Fibroblast of villous mesenchyme (primary cell): ENCODE data around the gene STIM2. TPM values are rescaled to one million over a fixed set of nuclear protein-coding genes. Genes with fewer than 3 reads are reported as not detected.

ENCODE experiments used
- DNase-seq: peaks from one replicate; pipeline ENCODE4 v3.0.0-alpha.2; 2010; ENCODE audit warnings: low read depth
- H3K4me3 ChIP-seq: 2 replicates; pipeline ENCODE4 v1.5.1; 2011; ENCODE audit warnings: low read depth, mild to moderate bottlenecking, low read length
- CTCF ChIP-seq: IDR thresholded peaks from 2 replicates; pipeline ENCODE4 v1.5.1; 2012; ENCODE audit warnings: low read depth, mild to moderate bottlenecking, low read length; ENCODE audit not compliant: insufficient read depth
- total RNA-seq: library from RNA; depleted of rRNA; stranded (reverse); fragments of >200 nt; gene quantifications from 2 replicates; pipeline ENCODE4 v1.2.3, GENCODE V29; 2012

The STIM2 gene
- total RNA-seq, 1 donor: 21.6 TPM

- no peak for DNase-seq
- no peak overlapping the region for H3K4me3 ChIP-seq
- TF ChIP-seq CTCF: no peak
These were observed 194.7 kb downstream of the STIM2 start for GRCh38 chr4:27055221-27055760.

GRCh38 chr4:27056281-27056680, 195.6 kb downstream of the STIM2 start:
- DNase-seq: no peak
- no peak for TF ChIP-seq CTCF
- no peak overlapping the region for H3K4me3 ChIP-seq

GRCh38 chr4:27057053-27057452, 196.4 kb downstream of the STIM2 start:
- no peak for TF ChIP-seq CTCF
- H3K4me3 ChIP-seq: no peak overlapping the region
- no peak for DNase-seq

- H3K4me3 ChIP-seq: no peak overlapping the region
- TF ChIP-seq CTCF: no peak
- DNase-seq: no peak
These were observed 197.0 kb downstream of the STIM2 start for GRCh38 chr4:27057662-27058061.

GRCh38 chr4:27058819-27059406, 198.3 kb downstream of the STIM2 start:
- TF ChIP-seq CTCF: no peak
- DNase-seq: no peak
- H3K4me3 ChIP-seq: no peak overlapping the region

- DNase-seq: no peak
- TF ChIP-seq CTCF: no peak
- no peak overlapping the region for H3K4me3 ChIP-seq
These were observed 198.8 kb downstream of the STIM2 start for GRCh38 chr4:27059446-27059845.

GRCh38 chr4:27062256-27062655, 201.6 kb downstream of the STIM2 start:
- no peak for DNase-seq
- TF ChIP-seq CTCF: no peak
- H3K4me3 ChIP-seq: no peak overlapping the region
